HL-60/S4 (cell line): Measurements from ENCODE around the gene ACE2.

ENCODE experiments used
- in situ Hi-C: fragments of 300-500 bp; cut with MboI; formaldehyde crosslinking; loops from 2 replicates; pipeline ENCODE4 v1.14.3; 2022; ENCODE audit warnings: low sequenced_read_pairs

The ACE2 gene

GRCh38 chrX:15515931-15516330 lies 84.8 kb downstream of the ACE2 start:
- in situ Hi-C loops: no loop called here

- in situ Hi-C loops: no loop called here
Measured at GRCh38 chrX:15514279-15514678, 86.5 kb downstream of the ACE2 start.

GRCh38 chrX:15512401-15512965 lies 88.3 kb downstream of the ACE2 start:
- in situ Hi-C loops: no loop called here

GRCh38 chrX:15511563-15511962 lies 89.2 kb downstream of the ACE2 start:
- in situ Hi-C loops: no loop called here
